Lower leg skin (tissue), 3 donors: ENCODE data around the gene TRIM67.

Source experiments
- CTCF ChIP-seq, 3 donors: fragments of 450-650 bp; IDR thresholded peaks; one replicate each; pipeline ENCODE4 v1.5.1; 2016; ENCODE audit warnings: antibody characterized with exemption in 3 of 3, mild to moderate bottlenecking in 3 of 3, moderate library complexity in 2 of 3
- POLR2A ChIP-seq, 2 donors: fragments of 450-650 bp; IDR thresholded peaks; one replicate each; pipeline ENCODE4 v1.6.1; 2016 to 2017; ENCODE audit warnings: antibody characterized with exemption in 2 of 2, mild to moderate bottlenecking in 1 of 2, moderate library complexity in 1 of 2

- TF ChIP-seq POLR2A (IDR thresholded peaks at IDR 0.05), result no peak
- no peak for TF ChIP-seq CTCF (IDR thresholded peaks at IDR 0.05)
Observed at GRCh38 chr1:231121533-231121932, 40.3 kb upstream of the TRIM67 start.
